Neural cell (in vitro differentiated cells): ENCODE data around the gene ATP6V0A4. TPM values are rescaled to one million over a fixed set of nuclear protein-coding genes. Genes with fewer than 3 reads are reported as not detected.

Source experiments
- H2AFZ ChIP-seq: fragments of 200-600, 300-800 bp; sonication (generic), shearing (Covaris generic); 2 replicates; pipeline ENCODE4 v1.6.0; 2014; ENCODE audit warnings: low read depth, mild to moderate bottlenecking, antibody characterized with exemption, low read length, moderate library complexity
- H3F3A ChIP-seq: fragments of 200-600 bp; shearing (Covaris generic); 2 replicates; pipeline ENCODE4 v1.6.1; 2016; ENCODE audit warnings: mild to moderate bottlenecking, moderate library complexity, mixed read lengths, antibody characterized with exemption, low read length; ENCODE audit not compliant: insufficient read depth, poor library complexity, severe bottlenecking
- H3K27ac ChIP-seq: fragments of 200-600, 300-800 bp; sonication (generic), shearing (Covaris generic); 2 replicates; pipeline ENCODE4 v1.5.1; 2014; ENCODE audit warnings: mild to moderate bottlenecking, low read length, moderate library complexity
- H3K27me3 ChIP-seq: fragments of 300-800, 200-600 bp; sonication (generic), shearing (Covaris generic); 2 replicates; pipeline ENCODE4 v1.6.0; 2014; ENCODE audit warnings: mild to moderate bottlenecking, low read depth, low read length, moderate library complexity; ENCODE audit not compliant: insufficient read depth
- H3K36me3 ChIP-seq: fragments of 300-800, 200-600 bp; sonication (generic), shearing (Covaris generic); 2 replicates; pipeline ENCODE4 v1.5.1; 2014; ENCODE audit warnings: mild to moderate bottlenecking, antibody characterized with exemption, low read length, moderate library complexity; ENCODE audit not compliant: insufficient read depth
- H3K4me2 ChIP-seq: fragments of 300-800, 200-600 bp; sonication (generic), shearing (Covaris generic); 2 replicates; pipeline ENCODE4 v1.6.0; 2014; ENCODE audit warnings: mild to moderate bottlenecking, low read length
- H3K4me3 ChIP-seq: fragments of 300-800, 200-600 bp; sonication (generic), shearing (Covaris generic); 2 replicates; pipeline ENCODE4 v1.5.1; 2014; ENCODE audit warnings: mild to moderate bottlenecking, low read length, moderate library complexity
- H3K79me2 ChIP-seq: fragments of 200-600 bp; shearing (Covaris generic); replicated peaks from 2 replicates; pipeline ENCODE4 v1.6.0; 2014; ENCODE audit warnings: mild to moderate bottlenecking, low read length, moderate library complexity; ENCODE audit not compliant: insufficient read depth
- H3K9ac ChIP-seq: fragments of 300-800, 200-600 bp; sonication (generic), shearing (Covaris generic); 2 replicates; pipeline ENCODE4 v1.6.1; 2016; ENCODE audit warnings: mild to moderate bottlenecking, low read length, mixed read lengths
- H3K9me2 ChIP-seq: fragments of 200-600 bp; shearing (Covaris generic); 2 replicates; pipeline ENCODE4 v1.6.1; 2016; ENCODE audit warnings: mild to moderate bottlenecking, low read length, mixed read lengths; ENCODE audit not compliant: insufficient read depth
- H3K9me3 ChIP-seq: fragments of 200-600, 300-800 bp; sonication (generic), shearing (Covaris generic); 2 replicates; pipeline ENCODE4 v1.6.1; 2016; ENCODE audit warnings: mild to moderate bottlenecking, mixed run types, low read length, moderate library complexity, mixed read lengths
- H4K20me1 ChIP-seq: fragments of 200-600 bp; shearing (Covaris generic); 2 replicates; pipeline ENCODE4 v1.6.1; 2016; ENCODE audit warnings: mild to moderate bottlenecking, mixed run types; ENCODE audit not compliant: insufficient read depth
- CTCF ChIP-seq: fragments of 450-650 bp; IDR thresholded peaks from 2 replicates; pipeline ENCODE4 v1.5.1; 2014; ENCODE audit warnings: antibody characterized with exemption, mild to moderate bottlenecking, moderate library complexity; ENCODE audit not compliant: poor library complexity, severe bottlenecking
- EP300 ChIP-seq: fragments of 450-650 bp; conservative IDR thresholded peaks from 2 replicates; pipeline ENCODE4 v1.6.1; 2014; ENCODE audit warnings: antibody characterized with exemption, mild to moderate bottlenecking, moderate library complexity; ENCODE audit not compliant: poor library complexity, severe bottlenecking
- EZH2 ChIP-seq: fragments of 200-600, 300-800 bp; shearing (Covaris generic), sonication (generic); IDR thresholded peaks from 2 replicates; pipeline ENCODE4 v1.6.1; 2014; ENCODE audit warnings: antibody characterized with exemption, low read length, borderline replicate concordance, mild to moderate bottlenecking; ENCODE audit not compliant: insufficient read depth, poor library complexity, severe bottlenecking
- MXI1 ChIP-seq: fragments of 450-650 bp; conservative IDR thresholded peaks from 2 replicates; pipeline ENCODE4 v1.6.1; 2014; ENCODE audit warnings: antibody characterized with exemption, mild to moderate bottlenecking; ENCODE audit not compliant: poor library complexity, severe bottlenecking
- POLR2AphosphoS5 ChIP-seq: IDR thresholded peaks from 2 replicates; pipeline ENCODE4 v1.6.1; 2012
- RAD21 ChIP-seq: fragments of 450-650 bp; conservative IDR thresholded peaks from 2 replicates; pipeline ENCODE4 v1.6.1; 2014; ENCODE audit warnings: antibody characterized with exemption, mild to moderate bottlenecking, moderate library complexity
- REST ChIP-seq: IDR thresholded peaks from 2 replicates; pipeline ENCODE4 v1.6.1; 2012; ENCODE audit warnings: borderline replicate concordance
- SMC3 ChIP-seq: fragments of 450-650 bp; conservative IDR thresholded peaks from 2 replicates; pipeline ENCODE4 v1.6.1; 2014; ENCODE audit warnings: antibody characterized with exemption, mild to moderate bottlenecking, moderate library complexity; ENCODE audit not compliant: poor library complexity
- TAF1 ChIP-seq: IDR thresholded peaks from 2 replicates; pipeline ENCODE4 v1.6.1; 2012; ENCODE audit warnings: low read depth
- polyA minus RNA-seq: library from RNA; depleted of rRNA, polyadenylated mRNA; stranded (reverse); fragments of >200 nt; gene quantifications from 2 replicates; pipeline ENCODE4 v1.2.3, GENCODE V29; 2014
- polyA plus RNA-seq: library from polyadenylated mRNA; depleted of rRNA; stranded (reverse); fragments of >200 nt; gene quantifications from 2 replicates; pipeline ENCODE4 v1.2.3, GENCODE V29; 2014

Gene ATP6V0A4
- polyA plus RNA-seq (0.48 and 0.81 TPM in 2 replicates), polyA minus RNA-seq (0.24 and 0.35 TPM in 2 replicates)

GRCh38 chr7:138797715-138798320 lies at the start of gene ATP6V0A4, which contains the start of gene TMEM213:
Gene ATP6V0A4 (minus strand): TSS chr7:138798196. CDS start chr7:138771247, 26,949 bp downstream.
Gene TMEM213 (plus strand): TSS chr7:138797994. CDS start chr7:138798105, 111 bp downstream.
- Histone ChIP-seq H3F3A (no peaks in the 10 kb centered on the region), H3K27me3 (no peaks in the 10 kb centered on the region), H3K9ac (no peak within 1 kb of the TSS), H2AFZ (no peak within 1 kb of the TSS), H3K27ac (no peak within 1 kb of the TSS), H3K79me2 (no peaks in the 10 kb centered on the region), H3K9me3 (no peaks in the 10 kb centered on the region), H3K36me3 (no peaks in the 10 kb centered on the region), H3K4me3 (no peak within 1 kb of the TSS), H4K20me1 (no peaks in the 10 kb centered on the region), H3K9me2 (no peaks in the 10 kb centered on the region), H3K4me2 (no peak within 1 kb of the TSS)
- TF ChIP-seq TAF1 = no peak
- no peak for TF ChIP-seq RAD21
- TF ChIP-seq REST = no peak
- TF ChIP-seq CTCF = no peak
- no peak for TF ChIP-seq POLR2AphosphoS5
- TF ChIP-seq MXI1 = no peak
- TF ChIP-seq EP300 = no peak
- no peak for TF ChIP-seq SMC3
- no peak for TF ChIP-seq EZH2

GRCh38 chr7:138845711-138846110 lies 47.7 kb upstream of the ATP6V0A4 start:
- Histone ChIP-seq H3K79me2 (no peaks in the 10 kb centered on the region), H3K9me2 (no peaks in the 10 kb centered on the region), H3K4me2 (no peak overlapping the region), H3K36me3 (peaks cover 6% of the 10 kb centered on the region), H4K20me1 (no peaks in the 10 kb centered on the region), H3K4me3 (no peak overlapping the region), H3F3A (no peaks in the 10 kb centered on the region), H3K9ac (no peak overlapping the region), H3K27me3 (no peaks in the 10 kb centered on the region), H2AFZ (no peak overlapping the region), H3K9me3 (no peaks in the 10 kb centered on the region), H3K27ac (no peak overlapping the region)
- TF ChIP-seq RAD21 (no peak), MXI1 (no peak), SMC3 (no peak), POLR2AphosphoS5 (no peak), EZH2 (no peak), TAF1 (no peak), REST (no peak), EP300 (no peak), CTCF (no peak)
